A549 (cell line): ENCODE results near the gene ANKDD1A. TPM values are rescaled to one million over a fixed set of nuclear protein-coding genes. Genes with fewer than 3 reads are reported as not detected.

Experiments used
- ATAC-seq, 2 experiments: fragments of 200-7000 bp in 1 of 2; fragments of >200 bp in 1 of 2; cut with Nextera tagmentation in 1 of 2; cut with Tn5 transposase in 1 of 2; 3 replicates each; pipeline versions ENCODE4 v1.8.0 to v1.9.1; 2018 to 2020; ENCODE audit warnings: mild to moderate bottlenecking in 1 of 2, moderate library complexity in 1 of 2
- CTCF ChIA-PET: fragments of 300-600 bp; sonication (Branson Sonifier 250); formaldehyde crosslinking; extraction: SDS; loops from one replicate; lab custom pipeline; 2021; ENCODE audit warnings: antibody characterized with exemption, inconsistent platforms; lab: Yijun Ruan, JAX
- POLR2A ChIA-PET: fragments of 350-600 bp; formaldehyde crosslinking; extraction: SDS; loops from one replicate; lab custom pipeline; 2021; ENCODE audit warnings: antibody characterized with exemption, inconsistent platforms; lab: Yijun Ruan, JAX
- DNase-seq, 2 experiments: peaks; one replicate each; pipeline versions ENCODE4 v3.0.0 to v3.0.0-alpha.2; 2011 to 2016; ENCODE audit warnings: low read depth in 1 of 2, low spot score in 1 of 2
- FAIRE-seq: peaks from 2 replicates; lab custom pipeline; 2011; peaks lifted over from hg19 to GRCh38; lab: Jason Lieb, UNC
- H3K27ac ChIP-seq, 2 experiments: fragments of >200 bp; sonication (Bioruptor Twin); formaldehyde crosslinking; 3 replicates each; pipeline ENCODE4 v1.5.1; 2016 to 2017
- H3K4me1 ChIP-seq: fragments of >200 bp; sonication (Bioruptor Twin); formaldehyde crosslinking; 3 replicates; pipeline ENCODE4 v1.6.1; 2016
- H3K4me2 ChIP-seq: fragments of >200 bp; sonication (Bioruptor Twin); formaldehyde crosslinking; 3 replicates; pipeline ENCODE4 v1.6.1; 2016
- H3K4me3 ChIP-seq: fragments of >200 bp; sonication (Bioruptor Twin); formaldehyde crosslinking; 3 replicates; pipeline ENCODE4 v1.5.1; 2016
- H3K9me3 ChIP-seq: fragments of >200 bp; sonication (Bioruptor Twin); formaldehyde crosslinking; 3 replicates; pipeline ENCODE4 v1.6.1; 2016
- ATOH8 ChIP-seq: fragments of 250-450 bp; sonication (Bioruptor Pico); IDR thresholded peaks from 2 replicates; pipeline ENCODE4 v1.5.0; 2020; ENCODE audit warnings: low read depth, mild to moderate bottlenecking, moderate library complexity
- CBX2 ChIP-seq: fragments of 200-600 bp; sonication (generic); IDR thresholded peaks from 2 replicates; pipeline ENCODE4 v1.6.1; 2016; ENCODE audit warnings: low read depth, mild to moderate bottlenecking, borderline replicate concordance
- CTCF ChIP-seq: fragments of >200 bp; sonication (Bioruptor Twin); formaldehyde crosslinking; IDR thresholded peaks from 3 replicates; pipeline ENCODE4 v1.5.1; 2016
- FOSB ChIP-seq: fragments of 250-450 bp; sonication (Bioruptor Pico); IDR thresholded peaks from 2 replicates; pipeline ENCODE4 v1.5.0; 2020; ENCODE audit warnings: mild to moderate bottlenecking, moderate library complexity
- GATA3 ChIP-seq: IDR thresholded peaks from 2 replicates; pipeline ENCODE4 v1.6.1; 2012; ENCODE audit warnings: borderline replicate concordance
- HEYL ChIP-seq: fragments of 250-450 bp; sonication (Bioruptor Pico); IDR thresholded peaks from 2 replicates; pipeline ENCODE4 v1.8.0; 2021; ENCODE audit warnings: mild to moderate bottlenecking, moderate library complexity
- HOXB13 ChIP-seq: fragments of 250-450 bp; sonication (Bioruptor Pico); IDR thresholded peaks from 2 replicates; pipeline ENCODE4 v1.5.0; 2020; ENCODE audit warnings: low read depth, mild to moderate bottlenecking, moderate library complexity
- JUN ChIP-seq, 2 experiments: fragments of >200 bp; sonication (Bioruptor Twin); formaldehyde crosslinking; IDR thresholded peaks; 2 replicates in 1 of 2; 3 replicates in 1 of 2; pipeline ENCODE4 v1.6.1; 2016 to 2017
- JUNB ChIP-seq: fragments of >200 bp; sonication (Bioruptor Twin); formaldehyde crosslinking; IDR thresholded peaks from 2 replicates; pipeline ENCODE4 v1.6.1; 2016
- MAX ChIP-seq: IDR thresholded peaks from 2 replicates; pipeline ENCODE4 v1.6.1; 2012
- MAZ ChIP-seq: fragments of 150-350 bp; IDR thresholded peaks from 2 replicates; pipeline ENCODE4 v1.6.1; 2014; ENCODE audit warnings: antibody characterized with exemption, low read depth, low read length, borderline replicate concordance
- NFE2L2 ChIP-seq: fragments of 150-350 bp; conservative IDR thresholded peaks from 2 replicates; pipeline ENCODE4 v1.6.1; 2014; ENCODE audit warnings: low read length
- NPAS2 ChIP-seq: fragments of 250-450 bp; sonication (Bioruptor Pico); IDR thresholded peaks from 2 replicates; pipeline ENCODE4 v1.8.0; 2022; ENCODE audit warnings: mild to moderate bottlenecking, moderate library complexity, borderline replicate concordance
- RCOR1 ChIP-seq: fragments of 150-350 bp; IDR thresholded peaks from 2 replicates; pipeline ENCODE4 v1.6.1; 2014; ENCODE audit warnings: antibody characterized with exemption, low read length, low read depth
- REST ChIP-seq: fragments of 200-600 bp; sonication (generic); IDR thresholded peaks from 2 replicates; pipeline ENCODE4 v1.6.1; 2016; ENCODE audit warnings: antibody characterized with exemption, mild to moderate bottlenecking, moderate library complexity
- RFX5 ChIP-seq: fragments of 450-650 bp; IDR thresholded peaks from 2 replicates; pipeline ENCODE4 v1.7.1; 2014; ENCODE audit warnings: antibody characterized with exemption, mild to moderate bottlenecking, moderate library complexity
- RNF2 ChIP-seq: fragments of 200-600 bp; sonication (generic); IDR thresholded peaks from 2 replicates; pipeline ENCODE4 v1.6.1; 2016; ENCODE audit warnings: low read depth, mild to moderate bottlenecking, antibody characterized with exemption, moderate library complexity, borderline replicate concordance
- SMC3 ChIP-seq: fragments of >200 bp; sonication (Bioruptor Twin); formaldehyde crosslinking; IDR thresholded peaks from 3 replicates; pipeline ENCODE4 v1.6.1; 2018; ENCODE audit warnings: inconsistent platforms
- SREBF2 ChIP-seq: fragments of 450-650 bp; IDR thresholded peaks from 2 replicates; pipeline ENCODE4 v1.6.1; 2014; ENCODE audit warnings: mild to moderate bottlenecking, moderate library complexity
- TP53 ChIP-seq: fragments of 250-450 bp; sonication (Bioruptor Pico); IDR thresholded peaks from 2 replicates; pipeline ENCODE4 v1.5.0; 2021; ENCODE audit warnings: mild to moderate bottlenecking, moderate library complexity
- ZSCAN20 ChIP-seq: fragments of 250-450 bp; sonication (Bioruptor Pico); IDR thresholded peaks from 2 replicates; pipeline ENCODE4 v1.8.0; 2022; ENCODE audit warnings: mild to moderate bottlenecking, moderate library complexity
- WGBS: methylation state at CpG from one replicate; pipeline ENCODE4 v1.1.6; 2017; ENCODE audit errors: missing lambda C conversion rate; 5-methylcytosine and 5-hydroxymethylcytosine counted together
- polyA plus RNA-seq, 4 experiments: library from polyadenylated mRNA; depleted of rRNA in 3 of 4; stranded (reverse); fragments of >200 nt; fragmentation: RNase III in 1 of 4; extraction: RNeasy Plus Mini Kit Qiagen cat#74134 plus additional on column Dnase treatment in 1 of 4; gene quantifications; 2 replicates in 3 of 4; 3 replicates in 1 of 4; pipeline ENCODE4 v1.2.3, GENCODE V29; 2011 to 2017

The ANKDD1A gene
- polyA plus RNA-seq, 2 of the 4 experiments (the other 2 are of a cell fraction) = 2.7 to 2.8 TPM

GRCh38 chr15:64896371-64897069 is 15.2 kb upstream of the ANKDD1A start:
- Histone ChIP-seq H3K4me3 (no peak overlapping the region), H3K27ac (no peak overlapping the region; a peak in 1 of 6 replicates), H3K4me2 (no peak overlapping the region), H3K4me1 (peaks cover 10% of the 10 kb centered on the region; the same call in 2 of the 3 replicates), H3K9me3 (peaks cover 9% of the 10 kb centered on the region)
- ATAC-seq (no peak), FAIRE-seq (no peak), DNase-seq (no peak)
- ChIA-PET POLR2A (no interaction called here), CTCF (interaction anchor here (1.5 kb wide), 1 partner anchor 87 kb away, joined by 4 read pairs; no protein-coding TSS in a partner anchor)
- 90% methylated on average over 6 of the region's 6 CpGs for WGBS
- TF ChIP-seq CBX2 (no peak), SREBF2 (no peak), RNF2 (no peak), REST (no peak), HOXB13 (CRISPR knock-in tag) (no peak), ZSCAN20 (CRISPR knock-in tag) (no peak), FOSB (CRISPR knock-in tag) (no peak), MAX (no peak)

GRCh38 chr15:64897345-64897985 is 14.2 kb upstream of the ANKDD1A start:
- 49% methylated on average over 6 of the region's 6 CpGs for WGBS
- Histone ChIP-seq H3K4me1 (peaks cover 10% of the 10 kb centered on the region; the same call in 2 of the 3 replicates), H3K9me3 (peaks cover 14% of the 10 kb centered on the region), H3K4me3 (no peak overlapping the region), H3K27ac (peak overlapping the region; percentile 46 to 51; a peak in 4 of 6 replicates), H3K4me2 (peak overlapping the region; percentile 30; the same call in 2 of the 3 replicates)
- DNase-seq = no peak
- CTCF ChIA-PET = interaction anchor here (1.5 kb wide), 1 partner anchor 88 kb away, joined by 4 read pairs; no protein-coding TSS in a partner anchor
- POLR2A ChIA-PET = no interaction called here
- TF ChIP-seq JUNB (no peak), MAZ (no peak), JUN (IDR thresholded peaks at IDR 0.05) (no peak)
- TF ChIP-seq, all 56 proteins: peak for 0
- FAIRE-seq (no peak), ATAC-seq (peak; percentile 37 to 58; a peak in 3 of 6 replicates)

GRCh38 chr15:64898406-64898805 is 13.3 kb upstream of the ANKDD1A start:
- Histone ChIP-seq H3K4me2 (no peak overlapping the region), H3K27ac (no peak overlapping the region)
- no peak for FAIRE-seq
- TF ChIP-seq RFX5 (no peak), RCOR1 (no peak), JUNB (no peak)
- TF ChIP-seq, all 56 proteins: peak for 0
- POLR2A ChIA-PET = no interaction called here
- CTCF ChIA-PET = interaction anchor here (0.6 kb wide), 1 partner anchor 61 kb away, joined by 3 read pairs; no protein-coding TSS in a partner anchor
- Histone ChIP-seq H3K4me1 (peaks cover 10% of the 10 kb centered on the region; the same call in 2 of the 3 replicates), H3K9me3 (peaks cover 14% of the 10 kb centered on the region), H3K4me3 (no peak overlapping the region)
- ATAC-seq (no peak), DNase-seq (no peak)
- 74% methylated on average over 4 of the region's 4 CpGs for WGBS

- ChIA-PET CTCF (interaction anchor here (1.0 to 1.8 kb wide), 2 partner anchors 16 to 170 kb away, joined by 4 read pairs; no protein-coding TSS in a partner anchor), POLR2A (no interaction called here)
- peaks cover 10% of the 10 kb centered on the region; the same call in 2 of the 3 replicates for H3K4me1 ChIP-seq
- peaks cover 14% of the 10 kb centered on the region for H3K9me3 ChIP-seq
- no peak for FAIRE-seq
- no peak overlapping the region for H3K27ac ChIP-seq
- H3K4me2 ChIP-seq = no peak overlapping the region
- DNase-seq = no peak
- no peak overlapping the region for H3K4me3 ChIP-seq
- ATAC-seq = no peak
- WGBS = 69% methylated on average over 5 of the region's 5 CpGs
- no peak for TF ChIP-seq RFX5
- no peak for TF ChIP-seq ZSCAN20 (CRISPR knock-in tag)
- no peak for TF ChIP-seq NFE2L2
- TF ChIP-seq ATOH8 (CRISPR knock-in tag) = no peak
- TF ChIP-seq TP53 (CRISPR knock-in tag) = no peak
- TF ChIP-seq HEYL = no peak
- no peak for TF ChIP-seq MAX
- no peak for TF ChIP-seq SMC3
- no peak for TF ChIP-seq NPAS2 (CRISPR knock-in tag)
- TF ChIP-seq GATA3 = no peak
- TF ChIP-seq CTCF = no peak
Measured at GRCh38 chr15:64901141-64901540, 10.6 kb upstream of the ANKDD1A start.
